GM21447 (cell line): ENCODE measurements around the gene GNL2.

Experiments
- ATAC-seq: cut with Tn5 transposase; IDR thresholded peaks from one replicate; pipeline ENCODE4 v1.9.1; 2021; ENCODE audit not compliant: unreplicated experiment

GNL2 gene

GRCh38 chr1:37517569-37517968, 78.2 kb downstream of the GNL2 start:
- ATAC-seq = no peak
